Large intestine (tissue), 3 donors: Measurements from ENCODE around the gene CXXC1. TPM values are rescaled to one million over a fixed set of nuclear protein-coding genes. Genes with fewer than 3 reads are reported as not detected.
"Not testable (repeated sequence)": the region's sequence is repeated elsewhere in the genome, so short reads cannot be mapped to it uniquely, and the experiment has no call there.

Source experiments
- DNase-seq, 2 donors: peaks; one replicate each; pipeline versions ENCODE4 v3.0.0 to v3.0.0-alpha.2; 2013
- H3K27ac ChIP-seq: one replicate; pipeline ENCODE4 v1.5.1; 2013; ENCODE audit warnings: low read length
- H3K27me3 ChIP-seq: 2 replicates; pipeline ENCODE4 v1.6.1; 2013; ENCODE audit warnings: low read length; ENCODE audit not compliant: control insufficient read depth, insufficient read depth
- H3K36me3 ChIP-seq: 2 replicates; pipeline ENCODE4 v1.6.1; 2013; ENCODE audit warnings: low read length; ENCODE audit not compliant: control insufficient read depth, insufficient read depth
- H3K4me1 ChIP-seq: one replicate; pipeline ENCODE4 v1.6.1; 2013; ENCODE audit warnings: low read length; ENCODE audit not compliant: control insufficient read depth, insufficient read depth
- H3K4me3 ChIP-seq: one replicate; pipeline ENCODE4 v1.5.1; 2013; ENCODE audit warnings: low read length
- H3K9me3 ChIP-seq: one replicate; pipeline ENCODE4 v1.6.1; 2013; ENCODE audit warnings: mild to moderate bottlenecking, low read depth, low read length, moderate library complexity; ENCODE audit not compliant: control insufficient read depth
- WGBS: methylation state at CpG from one replicate; pipeline ENCODE4 v1.1.5; 2013; ENCODE audit warnings: low lambda C conversion rate; ENCODE audit not compliant: insufficient coverage; 5-methylcytosine and 5-hydroxymethylcytosine counted together
- polyA plus RNA-seq: library from polyadenylated mRNA; unstranded; fragments of 120-200 nt; gene quantifications from one replicate; pipeline ENCODE4 v1.2.1, GENCODE V29; 2013

CXXC1 gene
- polyA plus RNA-seq, 1 donor = 67.2 TPM

DNA sequence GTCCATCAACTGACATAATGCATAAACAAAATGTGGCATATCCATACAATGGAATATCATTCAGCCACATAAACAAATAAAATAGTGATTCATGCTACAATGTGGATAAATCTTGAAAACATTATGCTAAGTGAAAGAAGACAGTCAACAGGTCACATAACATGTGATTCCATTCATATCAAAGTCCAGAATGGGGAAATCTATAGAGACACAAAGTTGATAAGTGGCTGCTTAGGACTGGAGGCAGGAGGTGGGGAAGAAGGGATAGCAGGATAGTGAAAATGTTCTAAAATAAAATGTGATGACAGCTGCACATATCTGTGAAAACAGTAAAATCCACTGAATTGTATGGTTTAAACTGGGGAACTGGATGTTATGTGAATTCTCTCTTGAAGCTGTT is 39.9 kb downstream of the CXXC1 start:
- DNase-seq = peak; percentile 10 to 50
- Histone ChIP-seq H3K36me3 (no peaks in the 10 kb centered on the region), H3K4me3 (no peak overlapping the region)

DNA sequence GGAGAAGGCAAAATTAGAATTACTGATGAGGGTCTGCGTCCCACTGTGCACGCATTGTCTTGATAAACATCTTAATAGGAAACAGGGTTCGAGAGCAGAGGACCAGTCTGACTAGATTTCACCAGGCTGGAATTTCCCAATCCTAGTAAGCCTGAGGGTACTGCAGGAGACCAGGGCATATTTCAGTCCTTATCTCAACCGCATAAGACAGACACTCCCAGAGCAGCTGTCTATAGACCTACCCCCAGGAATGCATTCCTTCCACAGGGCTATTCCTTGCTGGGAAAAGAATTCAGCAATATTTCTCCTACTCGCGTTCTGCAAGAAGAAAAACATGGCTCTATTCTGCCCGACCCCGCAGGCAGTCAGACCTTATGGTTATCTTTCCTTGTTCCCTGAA is 45.7 kb downstream of the CXXC1 start:
- WGBS = 80% methylated on average over 1 of the region's 8 CpGs
- not testable (repeated sequence) for DNase-seq, H3K4me1 ChIP-seq, H3K4me3 ChIP-seq, H3K27ac ChIP-seq, H3K36me3 ChIP-seq, H3K27me3 ChIP-seq, H3K9me3 ChIP-seq

More for the DNA sequence above, 39.9 kb downstream of the CXXC1 start:
- Histone ChIP-seq H3K27ac (no peak overlapping the region), H3K9me3 (no peaks in the 10 kb centered on the region), H3K27me3 (no peaks in the 10 kb centered on the region), H3K4me1 (no peaks in the 10 kb centered on the region)

DNA sequence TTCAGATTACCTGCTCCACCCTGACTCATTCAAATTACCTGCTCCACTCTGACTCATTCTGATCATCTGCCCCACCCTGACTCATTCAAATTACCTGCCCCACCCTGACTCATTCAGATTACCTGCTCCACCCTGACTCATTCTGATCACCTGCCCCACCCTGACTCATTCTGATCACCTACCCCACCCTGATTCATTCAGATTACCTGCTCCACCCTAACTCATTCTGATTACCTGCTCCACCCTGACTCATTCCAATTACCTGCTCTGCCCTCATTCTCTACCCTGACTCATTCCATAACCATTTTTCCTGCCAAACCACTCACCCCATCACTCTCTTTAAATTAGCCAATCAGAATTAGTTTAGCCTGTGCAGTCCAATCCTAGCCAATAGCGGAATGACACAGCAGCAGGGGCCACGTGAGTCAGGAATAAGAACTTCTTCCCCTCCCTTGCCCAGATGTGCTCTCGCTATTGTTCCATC is 47.4 kb downstream of the CXXC1 start:
- Histone ChIP-seq H3K36me3 (no peaks in the 10 kb centered on the region), H3K4me3 (no peak overlapping the region), H3K4me1 (no peaks in the 10 kb centered on the region), H3K27ac (no peak overlapping the region), H3K27me3 (no peaks in the 10 kb centered on the region), H3K9me3 (no peaks in the 10 kb centered on the region)
- WGBS = no CpG with 5 or more reads among the region's 3 CpGs
- DNase-seq = no peak

DNA sequence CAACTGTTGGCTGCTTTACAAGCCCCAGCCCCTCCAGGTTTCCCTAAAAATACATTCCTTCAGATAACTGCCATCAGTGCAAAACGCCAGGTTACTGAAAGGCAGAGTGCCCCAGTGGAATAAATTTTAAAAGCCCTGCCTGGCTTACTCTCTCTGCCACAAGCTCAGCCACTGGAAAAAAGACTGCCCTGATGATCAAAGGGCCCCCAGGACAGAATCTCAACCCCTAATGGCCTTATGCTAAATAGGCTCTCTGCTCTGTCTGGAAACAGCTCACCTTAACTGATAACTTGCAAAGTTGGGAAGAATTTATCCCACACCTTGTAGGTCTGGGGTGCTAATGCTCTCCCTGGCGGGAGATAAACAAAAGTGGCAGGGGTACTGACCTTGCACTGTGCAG is 55.1 kb downstream of the CXXC1 start:
- WGBS = no CpG with 5 or more reads among the region's 2 CpGs
- H3K4me1 ChIP-seq = no peaks in the 10 kb centered on the region
- H3K9me3 ChIP-seq = no peaks in the 10 kb centered on the region
- H3K27me3 ChIP-seq = no peaks in the 10 kb centered on the region
- H3K36me3 ChIP-seq = no peaks in the 10 kb centered on the region
- no peak overlapping the region for H3K27ac ChIP-seq
- no peak overlapping the region for H3K4me3 ChIP-seq
- no peak for DNase-seq

Other genes with a start within 250 kb of the CXXC1 start
- gene MYO5B, start 92.5 kb downstream of the CXXC1 start, polyA plus RNA-seq = 52.0 TPM
- 0.91 TPM for gene CFAP53, start 21.2 kb downstream of the CXXC1 start, polyA plus RNA-seq
- gene MBD1, start 6.2 kb downstream of the CXXC1 start, polyA plus RNA-seq = 71.0 TPM
- 4.3 TPM for gene SKA1, start 87.4 kb upstream of the CXXC1 start, polyA plus RNA-seq